ENCODE measurements around the gene TMX3.
A peak's percentile ranks its signal among the peaks of the same experiment; 100 is the strongest.

Gene TMX3

GRCh38 chr18:68701353-68701752 lies 13.6 kb downstream of the TMX3 start:
- TF ChIP-seq JUND (IDR thresholded peaks at IDR 0.05; ENCODE audit: low read depth) = no peak
- no peak for DNase-seq (ENCODE audit: low read depth in 1 of 2, low spot score in 1 of 2)

GRCh38 chr18:68699043-68699442 lies 15.9 kb downstream of the TMX3 start:
- no peak for TF ChIP-seq JUND (IDR thresholded peaks at IDR 0.05; ENCODE audit: low read depth)
- DNase-seq (ENCODE audit: low read depth in 1 of 2, low spot score in 1 of 2) = no peak
- in situ Hi-C loops (cut with HindIII; ENCODE audit: low pct_unique_long_range_greater_than_20kb, low sequenced_read_pairs) = no loop called here

More at GRCh38 chr18:68701353-68701752, 13.6 kb downstream of the TMX3 start:
- in situ Hi-C loops (cut with HindIII; ENCODE audit: low pct_unique_long_range_greater_than_20kb, low sequenced_read_pairs) = no loop called here

DNA sequence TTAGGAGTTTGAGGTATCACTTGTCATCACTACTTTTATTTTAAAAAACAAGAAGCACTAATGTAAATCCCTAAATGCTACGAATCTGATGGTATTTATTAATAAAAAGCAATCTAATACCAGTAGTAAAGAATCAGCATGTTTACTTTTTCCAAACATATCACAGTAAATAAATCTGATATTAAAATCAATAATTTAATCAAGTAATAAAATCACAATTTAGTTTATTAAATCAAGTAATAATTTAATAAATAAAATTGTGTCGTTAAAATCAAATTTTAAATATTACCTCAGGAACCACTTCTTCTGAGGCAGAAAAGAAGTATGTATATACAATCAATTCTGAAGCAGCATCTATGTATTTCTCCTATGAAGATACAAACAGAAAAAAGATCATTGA lies 18.0 kb downstream of the TMX3 start:
- no peak for TF ChIP-seq JUND (IDR thresholded peaks at IDR 0.05; ENCODE audit: low read depth)
- in situ Hi-C loops (cut with HindIII; ENCODE audit: low pct_unique_long_range_greater_than_20kb, low sequenced_read_pairs) = no loop called here
- no peak for DNase-seq (ENCODE audit: low read depth in 1 of 2, low spot score in 1 of 2)

GRCh38 chr18:68694316-68694715 lies 20.6 kb downstream of the TMX3 start:
- no peak for DNase-seq (ENCODE audit: low read depth in 1 of 2, low spot score in 1 of 2)
- in situ Hi-C loops (cut with HindIII; ENCODE audit: low pct_unique_long_range_greater_than_20kb, low sequenced_read_pairs) = no loop called here
- TF ChIP-seq JUND (IDR thresholded peaks at IDR 0.05; ENCODE audit: low read depth) = no peak

DNA sequence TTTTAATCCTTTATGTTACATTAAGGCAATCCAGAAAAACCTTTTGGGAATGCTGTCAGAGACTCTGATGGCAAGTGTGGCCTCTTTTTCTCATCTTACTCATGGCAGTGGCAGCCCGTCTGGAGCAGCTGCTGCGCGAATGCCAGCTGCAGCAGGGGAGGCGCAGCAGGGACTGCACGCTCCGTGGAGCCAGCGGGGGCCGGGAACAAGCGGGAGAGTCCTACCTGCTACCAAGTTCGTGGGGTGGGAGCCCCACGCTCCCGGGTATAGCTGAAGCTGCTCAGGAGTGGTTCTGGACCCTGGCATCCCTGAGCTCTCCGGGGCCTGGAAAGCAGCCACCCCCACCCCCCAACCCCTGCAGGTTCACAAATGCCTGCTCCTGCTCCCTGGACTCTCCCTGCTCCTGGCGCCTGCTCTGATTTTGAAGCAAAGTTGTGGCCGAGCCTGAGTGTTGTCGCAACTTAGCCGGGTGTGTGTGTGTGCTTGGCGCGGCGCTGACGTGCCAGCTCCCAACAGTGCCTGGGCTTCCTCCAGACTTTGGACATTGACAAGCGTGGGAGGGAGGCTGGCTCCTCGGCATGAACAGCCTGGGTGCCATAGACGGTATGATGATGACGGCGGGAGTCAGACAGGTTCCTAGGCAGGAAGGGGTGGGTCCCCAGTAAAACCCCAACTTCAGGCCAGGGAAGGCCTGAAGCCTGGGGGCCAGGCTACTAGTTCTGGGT lies 21.7 kb downstream of the TMX3 start:
- in situ Hi-C loops (cut with HindIII; ENCODE audit: low pct_unique_long_range_greater_than_20kb, low sequenced_read_pairs) = no loop called here
- no peak for DNase-seq (ENCODE audit: low read depth in 1 of 2, low spot score in 1 of 2)
- no peak for TF ChIP-seq JUND (IDR thresholded peaks at IDR 0.05; ENCODE audit: low read depth)

- in situ Hi-C loops (cut with HindIII; ENCODE audit: low pct_unique_long_range_greater_than_20kb, low sequenced_read_pairs) = no loop called here
- no peak for DNase-seq (ENCODE audit: low read depth in 1 of 2, low spot score in 1 of 2)
Observed at GRCh38 chr18:68679528-68679927, 35.4 kb downstream of the TMX3 start.

GRCh38 chr18:68676913-68677312 lies 38.0 kb downstream of the TMX3 start:
- in situ Hi-C loops (cut with HindIII; ENCODE audit: low pct_unique_long_range_greater_than_20kb, low sequenced_read_pairs) = no loop called here
- TF ChIP-seq JUND (IDR thresholded peaks at IDR 0.05; ENCODE audit: low read depth) = no peak
- DNase-seq (ENCODE audit: low read depth in 1 of 2, low spot score in 1 of 2) = no peak

More at GRCh38 chr18:68679528-68679927, 35.4 kb downstream of the TMX3 start:
- TF ChIP-seq JUND (IDR thresholded peaks at IDR 0.05; ENCODE audit: low read depth) = no peak

GRCh38 chr18:68667121-68667520 lies 47.8 kb downstream of the TMX3 start:
- TF ChIP-seq JUND (IDR thresholded peaks at IDR 0.05; ENCODE audit: low read depth) = no peak
- in situ Hi-C loops (cut with HindIII; ENCODE audit: low pct_unique_long_range_greater_than_20kb, low sequenced_read_pairs) = no loop called here

DNA sequence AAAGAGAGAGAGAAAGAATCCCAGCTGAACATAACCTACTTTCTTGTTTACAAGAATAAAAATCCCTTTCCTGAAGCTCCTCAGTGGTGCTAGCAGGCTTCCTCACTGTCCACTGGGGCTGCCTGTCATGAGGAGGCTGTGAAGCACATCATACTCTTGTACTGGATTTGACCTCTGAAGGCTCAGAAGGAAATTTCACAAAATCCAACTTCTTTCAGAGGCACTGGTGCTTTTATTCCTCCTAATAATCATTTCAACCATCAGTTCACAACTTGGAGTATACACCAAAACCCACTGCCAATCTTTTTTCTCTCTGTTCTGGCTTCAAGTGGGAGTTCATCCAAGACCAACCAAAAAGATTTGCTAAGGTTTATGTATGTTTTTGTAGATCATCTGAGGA lies 48.5 kb downstream of the TMX3 start:
- in situ Hi-C loops (cut with HindIII; ENCODE audit: low pct_unique_long_range_greater_than_20kb, low sequenced_read_pairs) = no loop called here
- no peak for DNase-seq (ENCODE audit: low read depth in 1 of 2, low spot score in 1 of 2)
- TF ChIP-seq JUND (IDR thresholded peaks at IDR 0.05; ENCODE audit: low read depth) = no peak

More at GRCh38 chr18:68667121-68667520, 47.8 kb downstream of the TMX3 start:
- DNase-seq (ENCODE audit: low read depth in 1 of 2, low spot score in 1 of 2) = no peak

GRCh38 chr18:68665628-68666027 lies 49.3 kb downstream of the TMX3 start:
- no peak for DNase-seq (ENCODE audit: low read depth in 1 of 2, low spot score in 1 of 2)
- in situ Hi-C loops (cut with HindIII; ENCODE audit: low pct_unique_long_range_greater_than_20kb, low sequenced_read_pairs) = no loop called here
- no peak for TF ChIP-seq JUND (IDR thresholded peaks at IDR 0.05; ENCODE audit: low read depth)

GRCh38 chr18:68662754-68663153 lies 52.2 kb downstream of the TMX3 start:
- no peak for TF ChIP-seq JUND (IDR thresholded peaks at IDR 0.05; ENCODE audit: low read depth)
- in situ Hi-C loops (cut with HindIII; ENCODE audit: low pct_unique_long_range_greater_than_20kb, low sequenced_read_pairs) = no loop called here
- peak in 1 of 2 experiments; percentile 6 for DNase-seq (ENCODE audit: low read depth in 1 of 2, low spot score in 1 of 2)

GRCh38 chr18:68660354-68661183 lies 54.3 kb downstream of the TMX3 start:
- in situ Hi-C loops (cut with HindIII; ENCODE audit: low pct_unique_long_range_greater_than_20kb, low sequenced_read_pairs) = no loop called here
- peak; percentile 3 to 48 for DNase-seq (ENCODE audit: low read depth in 1 of 2, low spot score in 1 of 2)
- TF ChIP-seq JUND (IDR thresholded peaks at IDR 0.05; ENCODE audit: low read depth) = no peak

DNA sequence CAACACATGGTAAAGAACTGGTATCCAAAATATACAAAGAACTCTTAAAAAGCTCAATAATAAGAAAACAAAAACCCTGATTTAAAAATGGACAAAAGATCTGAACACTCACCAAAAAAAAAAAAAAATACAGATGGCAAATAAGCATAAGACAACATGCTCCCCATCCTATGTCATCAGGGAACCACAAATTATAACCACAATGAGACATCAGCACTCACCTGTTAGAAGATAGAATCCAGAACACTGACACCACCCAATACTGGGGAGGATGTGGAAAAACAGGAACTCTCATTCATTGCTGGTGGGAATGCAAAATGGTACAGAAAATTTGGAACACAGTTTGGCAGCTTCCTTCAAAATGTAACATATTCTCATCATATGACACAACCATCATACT lies 66.7 kb downstream of the TMX3 start:
- no peak for TF ChIP-seq JUND (IDR thresholded peaks at IDR 0.05; ENCODE audit: low read depth)
- no peak for DNase-seq (ENCODE audit: low read depth in 1 of 2, low spot score in 1 of 2)
- in situ Hi-C loops (cut with HindIII; ENCODE audit: low pct_unique_long_range_greater_than_20kb, low sequenced_read_pairs) = no loop called here
